Activated CD4-positive, alpha-beta T cell treated with anti-CD3 and anti-CD28 coated beads, Interleukin-2, Interleukin-6, amounts not matched to agents 100 ng/mL and 50 ng/mL, durations not matched to agents 16 hours and 8 hours (primary cell): ENCODE measurements around the gene PIK3CB.
"Not testable (repeated sequence)": the region's sequence is repeated elsewhere in the genome, so short reads cannot be mapped to it uniquely, and the experiment has no call there.

Source experiments
- DNase-seq: peaks from one replicate; pipeline ENCODE4 v3.0.0-alpha.2; 2020

The PIK3CB gene

DNA sequence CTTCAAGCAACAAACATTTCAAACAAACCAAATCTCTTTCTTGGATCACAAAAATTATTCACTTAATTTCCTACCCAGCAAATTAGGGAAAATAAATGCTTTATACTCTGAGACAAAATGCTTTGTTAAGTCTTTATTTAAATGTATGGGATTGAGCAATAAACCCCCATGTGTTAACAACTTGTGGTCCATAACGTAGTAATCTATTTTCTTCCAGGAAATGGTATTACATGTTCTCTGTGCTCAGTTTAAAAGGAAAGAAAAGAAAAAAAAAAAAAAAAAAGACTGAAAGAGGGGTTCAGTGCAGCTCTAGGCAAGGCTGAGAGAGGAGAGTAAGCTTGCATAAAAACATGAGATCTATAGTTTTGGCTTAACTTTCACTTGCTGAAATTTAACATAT lies 102.3 kb downstream of the PIK3CB start:
- DNase-seq: no peak

DNA sequence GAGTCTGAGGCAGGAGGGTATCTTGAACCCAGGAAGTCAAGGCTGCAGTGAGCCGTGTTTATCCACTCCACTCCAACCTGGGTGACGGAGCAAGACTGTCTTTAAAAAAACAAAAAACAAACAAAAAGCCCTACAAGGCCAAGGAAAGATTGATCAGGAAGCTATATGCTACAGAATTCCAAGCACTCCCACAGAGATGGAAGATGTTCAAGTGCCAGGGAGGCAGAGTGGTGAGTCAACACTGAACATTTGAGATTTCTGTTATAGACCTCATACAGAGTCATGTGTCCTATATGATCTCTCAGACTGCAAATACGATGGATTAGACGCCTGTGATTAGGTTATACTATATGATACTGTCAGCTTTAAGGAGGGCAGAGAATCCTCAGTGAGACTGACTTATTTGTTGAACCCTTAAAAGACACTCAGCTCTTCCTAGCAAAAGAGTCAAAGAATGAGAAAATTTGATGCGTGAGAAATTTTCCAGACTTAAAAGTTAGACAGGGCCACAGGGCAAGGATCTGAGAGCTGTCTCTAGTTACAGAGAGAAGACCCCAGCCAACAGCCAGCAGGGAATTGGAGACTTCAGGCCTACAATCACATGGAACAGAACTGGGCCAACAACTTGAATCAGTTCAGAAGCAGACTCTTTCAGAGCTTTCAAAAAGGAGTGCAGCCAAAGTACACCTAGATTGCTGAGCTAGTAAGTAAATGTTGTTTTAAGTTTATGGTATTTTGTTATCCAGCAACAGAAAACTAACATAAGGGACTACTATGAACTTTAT lies 107.6 kb downstream of the PIK3CB start:
- DNase-seq: no peak

DNA sequence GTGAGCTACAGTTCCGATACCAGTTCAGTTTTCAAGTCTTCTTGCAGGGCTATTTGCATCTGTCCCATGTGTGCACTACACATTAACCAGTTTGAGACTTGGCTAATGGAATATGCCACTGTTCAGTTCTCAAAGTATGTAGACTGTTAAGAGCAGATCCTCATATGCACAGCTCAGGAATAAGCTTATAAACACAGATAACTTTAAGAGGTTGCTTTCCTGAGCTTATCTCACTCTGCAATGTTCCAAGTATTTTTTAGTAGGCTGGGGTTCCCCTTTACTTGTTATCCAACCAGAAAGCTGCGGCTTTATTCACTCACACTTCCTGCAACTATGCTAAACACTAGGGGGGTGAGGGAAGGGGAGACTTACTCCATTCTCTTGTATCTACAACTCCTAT lies 108.7 kb downstream of the PIK3CB start:
- not testable (repeated sequence) for DNase-seq

DNA sequence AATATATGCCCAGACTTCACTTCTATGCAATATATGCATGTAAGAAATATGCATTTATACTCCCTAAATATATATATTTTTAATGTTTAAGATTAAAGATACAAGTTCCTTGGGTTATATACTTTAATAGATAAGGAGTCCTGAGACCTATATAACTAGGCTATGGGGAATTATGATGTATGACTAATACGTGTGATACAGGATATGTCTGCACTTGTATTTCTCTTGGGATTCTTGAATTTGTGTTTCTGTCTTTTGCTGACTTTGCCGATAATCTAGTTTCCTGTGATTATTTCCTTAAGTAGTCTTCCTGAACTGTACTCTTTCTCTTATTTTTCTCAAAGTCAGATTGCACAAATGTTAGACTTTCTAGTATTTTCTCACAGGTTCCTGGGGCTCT lies 109.6 kb downstream of the PIK3CB start:
- no peak for DNase-seq

DNA sequence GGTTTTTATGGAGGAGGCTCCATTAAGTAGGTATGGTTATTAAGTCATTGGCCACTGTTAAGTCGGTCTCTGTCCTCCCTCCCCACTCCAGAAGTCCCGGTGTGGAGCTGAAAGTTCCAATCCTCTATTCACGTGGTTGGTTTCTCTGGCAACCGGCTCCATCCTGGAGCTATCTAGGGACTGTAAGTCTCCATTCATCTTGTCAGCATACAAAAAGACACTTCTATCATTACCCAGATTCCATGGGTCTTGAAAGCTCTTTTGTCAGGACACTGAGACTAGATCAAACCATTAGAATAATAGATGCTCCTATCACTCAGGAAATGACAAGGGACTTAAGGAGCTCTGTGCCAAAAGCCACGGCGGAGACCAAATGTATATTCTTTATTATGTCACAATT lies 110.3 kb downstream of the PIK3CB start:
- DNase-seq: no peak

DNA sequence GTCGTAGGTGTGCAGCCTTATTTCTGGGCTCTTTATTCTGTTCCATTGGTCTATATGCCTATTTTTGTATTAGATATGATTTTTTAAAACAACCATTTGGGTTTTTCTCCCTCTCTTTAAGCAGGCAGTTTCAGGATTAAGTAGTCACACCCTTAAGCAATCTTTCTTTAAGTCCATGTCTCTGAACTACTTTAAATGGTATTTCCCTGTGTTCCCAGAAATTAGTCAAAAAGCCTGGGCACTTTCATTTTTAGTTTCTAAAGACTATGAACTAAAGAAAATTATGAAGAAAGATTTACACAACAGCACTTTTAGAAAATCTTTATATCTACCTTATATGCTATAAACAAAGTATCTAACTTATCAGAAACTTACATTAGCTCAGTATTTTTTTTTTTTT lies 115.9 kb downstream of the PIK3CB start:
- DNase-seq: peak; percentile 11

DNA sequence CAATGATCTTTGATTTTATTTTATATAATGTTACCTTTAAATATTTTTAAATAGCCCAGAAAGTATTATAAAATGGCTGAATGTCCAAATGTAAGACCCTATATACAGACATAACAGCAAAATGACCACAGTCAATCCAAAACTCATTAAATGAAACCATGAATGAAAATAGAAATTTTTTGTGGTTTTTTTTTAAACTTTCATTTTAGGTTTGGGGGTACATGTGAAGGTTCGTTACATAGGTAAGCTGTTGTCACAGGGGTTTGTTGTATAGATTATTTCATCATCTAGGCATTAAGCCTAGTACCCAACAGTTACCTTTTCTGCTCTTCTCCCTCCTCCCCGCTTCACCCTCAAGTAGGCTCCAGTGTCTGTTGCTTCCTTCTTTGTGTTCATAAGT lies 117.4 kb downstream of the PIK3CB start:
- DNase-seq: no peak

DNA sequence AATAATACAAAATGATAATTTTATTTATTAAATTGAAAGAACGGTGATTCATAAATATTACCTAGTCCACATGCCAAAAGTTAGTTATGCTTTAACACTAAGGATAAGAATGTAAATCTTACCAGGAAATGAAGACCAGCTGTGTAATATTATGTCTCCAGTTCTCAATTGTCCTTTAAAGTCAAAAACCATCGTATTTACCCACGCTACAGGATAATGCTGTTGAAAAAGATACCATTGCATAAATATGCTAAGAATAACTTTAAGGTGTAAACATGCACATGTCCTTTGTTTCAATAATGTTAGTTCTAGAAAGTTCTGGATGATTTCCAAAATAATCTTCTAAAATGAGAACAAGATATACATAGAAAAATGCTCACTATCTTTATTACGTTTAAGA lies 122.6 kb downstream of the PIK3CB start:
- DNase-seq: no peak

DNA sequence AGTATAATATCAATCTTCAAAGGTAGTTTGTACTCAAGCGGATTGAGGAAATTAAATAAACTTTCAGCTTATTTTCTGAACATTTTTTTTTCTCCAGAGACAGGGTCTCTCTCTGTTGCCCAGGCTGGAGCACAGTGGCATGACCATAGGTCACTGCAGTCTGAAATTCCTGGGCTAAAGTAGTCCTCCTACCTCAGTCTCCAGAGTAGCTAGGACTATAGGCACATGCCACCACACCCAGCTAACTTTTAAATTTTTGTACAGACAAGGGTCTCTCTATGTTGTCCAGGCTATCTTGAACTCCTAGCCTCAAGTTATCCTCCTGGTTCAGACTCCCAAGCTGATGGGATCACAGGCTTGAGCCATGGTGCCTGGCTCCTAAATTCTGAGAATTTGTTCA lies 129.1 kb downstream of the PIK3CB start:
- no peak for DNase-seq

DNA sequence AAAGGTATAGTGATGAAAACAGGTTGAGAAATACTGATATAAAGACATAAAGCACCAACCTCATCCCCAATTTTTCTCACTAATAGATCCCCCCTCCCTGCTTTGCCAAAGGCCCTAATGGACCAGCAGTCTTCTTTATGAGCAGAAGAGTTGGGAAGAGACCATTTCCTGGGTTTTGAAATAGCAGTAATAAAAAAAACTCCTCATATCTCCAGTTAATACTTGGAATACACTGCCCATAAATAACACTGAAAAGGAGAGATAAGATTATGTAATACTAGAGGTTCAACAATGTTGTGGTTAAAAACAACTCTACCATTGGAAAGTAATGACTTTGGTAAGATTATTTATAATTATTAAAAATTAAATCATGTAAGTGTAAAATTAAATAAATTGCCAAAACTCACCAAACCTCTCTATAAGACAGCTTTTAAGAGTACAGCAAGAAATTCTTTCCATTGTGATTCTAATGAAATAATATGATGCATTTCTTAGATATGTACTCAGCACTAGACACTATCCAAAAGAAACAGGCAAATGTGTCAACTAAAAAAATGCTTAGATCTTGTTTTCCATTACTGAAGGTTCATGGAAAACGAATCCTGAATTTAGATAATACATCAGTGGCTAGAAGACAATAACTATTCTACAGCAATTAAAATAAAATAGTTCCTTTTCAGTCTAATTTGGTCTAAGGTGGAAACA lies 137.9 kb downstream of the PIK3CB start:
- DNase-seq: no peak

DNA sequence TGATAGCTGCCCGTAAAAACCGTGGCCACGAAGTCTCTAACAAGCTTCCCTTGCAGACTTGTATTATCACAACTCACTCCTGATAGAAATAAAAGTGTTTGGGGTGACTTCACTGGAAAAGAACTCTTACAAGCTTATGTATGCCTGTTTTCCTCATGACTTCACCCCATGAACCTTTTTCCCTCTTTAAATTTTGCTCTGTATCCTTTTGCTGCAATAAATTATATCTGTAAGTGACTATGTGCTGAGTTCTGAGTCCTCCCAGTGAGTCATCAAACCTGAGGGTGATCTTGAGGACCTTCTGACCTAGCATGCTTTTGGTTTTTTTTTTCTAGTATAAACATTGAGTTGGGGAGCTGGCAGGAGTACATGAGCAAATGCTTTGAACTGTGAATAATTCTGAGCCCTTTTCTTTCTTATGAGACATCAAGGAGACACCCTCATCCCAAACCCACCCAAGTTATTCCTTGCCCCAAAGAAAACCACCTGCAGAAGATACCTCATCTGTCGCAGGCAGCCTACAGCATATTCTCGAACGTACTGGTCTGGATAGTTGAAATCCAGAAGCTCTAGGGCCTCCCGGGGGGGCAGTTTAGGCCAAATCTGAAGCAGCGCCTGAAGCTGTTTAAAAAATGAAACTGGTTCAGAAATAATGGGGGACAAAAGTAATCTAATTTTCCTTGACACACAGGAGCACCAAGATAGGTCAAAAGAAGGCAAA lies 140.3 kb downstream of the PIK3CB start:
- DNase-seq: no peak

DNA sequence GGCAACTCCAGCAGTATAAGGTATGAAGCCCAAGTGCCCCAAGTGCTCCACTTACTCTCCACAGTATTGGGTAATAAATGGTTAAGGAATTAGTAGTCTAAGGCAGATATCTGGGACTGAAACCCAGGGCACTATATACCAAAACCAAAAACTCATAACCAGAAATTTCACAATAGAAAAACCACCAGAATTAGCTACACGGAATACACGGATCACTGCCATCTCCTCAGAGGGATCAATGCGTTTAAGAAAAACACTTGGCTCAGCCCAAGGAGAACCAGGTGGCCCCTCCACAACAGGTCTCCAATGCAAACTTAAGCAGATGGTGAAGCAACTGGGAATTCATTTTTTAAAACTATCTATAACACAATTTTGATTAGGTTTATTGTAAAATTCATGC lies 142.6 kb downstream of the PIK3CB start:
- no peak for DNase-seq

DNA sequence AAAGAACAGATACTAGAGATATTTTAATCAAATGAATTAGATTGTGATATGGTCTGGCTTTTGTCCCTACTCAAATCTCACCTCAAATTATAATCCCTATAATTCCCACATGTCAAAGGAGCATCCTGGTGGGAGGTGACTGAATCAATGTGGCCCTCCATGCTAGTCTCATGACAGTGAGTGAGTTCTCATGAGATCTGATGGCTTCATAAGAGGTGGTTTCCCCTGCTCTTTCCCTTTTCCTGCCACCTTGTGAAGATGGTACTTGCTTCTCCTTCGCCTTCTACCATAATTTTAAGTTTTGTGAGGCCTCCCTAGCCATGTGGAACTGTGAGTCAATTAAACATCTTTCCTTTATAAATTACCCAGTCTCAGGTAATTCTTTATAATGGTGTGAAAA lies 143.4 kb downstream of the PIK3CB start:
- DNase-seq: no peak

DNA sequence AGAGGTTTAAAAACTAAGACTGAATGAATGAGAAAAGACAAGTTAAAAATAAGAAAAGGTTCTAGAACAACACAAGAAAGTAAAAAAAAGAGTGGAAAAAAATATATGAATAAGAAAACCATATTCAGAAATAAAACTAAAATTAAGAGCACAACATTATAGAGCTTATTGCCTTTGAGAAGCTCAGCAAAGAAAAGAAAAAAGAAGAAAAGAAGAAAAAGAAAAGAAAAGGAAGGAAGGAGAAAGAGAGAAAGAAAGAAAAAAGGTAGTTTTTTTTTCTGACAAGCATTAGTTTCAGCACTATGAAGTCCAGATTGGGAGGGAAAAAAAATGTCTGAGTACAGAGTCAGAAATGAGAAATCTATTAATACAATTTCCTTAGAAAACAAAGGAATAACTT lies 144.7 kb downstream of the PIK3CB start:
- DNase-seq: no peak

DNA sequence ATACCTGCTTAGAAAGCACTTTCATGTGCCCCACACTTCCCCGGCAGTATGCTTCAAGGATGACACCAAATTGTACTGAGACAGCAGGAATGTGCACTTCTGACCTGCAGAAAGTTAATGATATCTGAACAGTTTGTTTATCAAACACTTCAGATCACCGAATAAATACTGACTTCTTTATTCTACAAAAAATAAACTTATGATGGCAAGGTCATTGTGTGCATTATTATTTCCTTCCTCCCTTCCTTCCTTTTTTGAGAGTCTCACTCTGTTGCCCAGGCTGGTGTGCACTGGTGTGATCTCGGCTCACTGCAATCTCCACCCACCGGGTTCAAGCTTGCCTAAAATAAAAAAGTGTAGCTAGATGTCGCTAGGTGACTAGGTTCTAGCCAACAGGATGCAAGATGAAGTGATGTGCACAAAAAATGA lies 145.8 kb downstream of the PIK3CB start:
- peak; percentile 11 for DNase-seq

DNA sequence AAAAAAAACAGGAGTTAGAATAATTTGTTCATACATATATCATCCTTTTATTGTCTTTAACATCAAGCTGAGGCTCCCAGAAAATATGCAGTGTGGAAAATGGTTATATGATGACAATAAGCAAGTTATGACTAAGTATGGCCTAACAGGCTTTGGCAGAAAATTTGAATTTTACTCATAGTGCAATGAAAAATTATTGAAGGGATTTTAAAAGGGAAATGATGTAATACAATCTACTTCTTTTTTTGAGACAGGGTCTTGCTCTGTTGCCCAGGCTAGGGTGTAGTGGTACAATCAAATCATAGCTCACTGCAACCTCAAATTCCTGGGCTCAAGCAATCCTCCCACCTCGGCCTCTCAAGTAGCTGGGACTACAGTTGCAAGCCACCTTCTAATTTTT lies 147.5 kb downstream of the PIK3CB start:
- peak; percentile 53 for DNase-seq

DNA sequence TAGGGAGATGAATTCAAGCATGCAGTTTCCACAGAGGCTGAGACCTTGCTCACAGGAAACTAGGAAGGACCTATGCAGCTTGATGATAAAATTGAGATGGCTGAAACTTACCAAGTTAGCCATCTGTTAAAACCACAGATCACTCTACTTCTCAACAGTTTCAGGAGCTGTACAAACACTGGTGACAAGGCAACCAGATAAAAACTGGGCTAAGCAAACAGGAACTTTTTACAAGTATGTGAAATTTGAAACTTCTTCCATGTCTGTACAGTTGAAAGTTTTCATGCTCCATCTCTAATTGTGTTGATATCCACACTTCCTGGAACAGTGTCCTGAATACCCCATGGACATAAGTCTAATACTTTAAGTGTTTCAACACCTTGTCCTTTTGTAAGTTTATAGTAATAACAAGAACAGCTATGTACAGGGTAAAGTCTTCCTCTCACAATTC lies 147.9 kb downstream of the PIK3CB start:
- peak; percentile 66 for DNase-seq

DNA sequence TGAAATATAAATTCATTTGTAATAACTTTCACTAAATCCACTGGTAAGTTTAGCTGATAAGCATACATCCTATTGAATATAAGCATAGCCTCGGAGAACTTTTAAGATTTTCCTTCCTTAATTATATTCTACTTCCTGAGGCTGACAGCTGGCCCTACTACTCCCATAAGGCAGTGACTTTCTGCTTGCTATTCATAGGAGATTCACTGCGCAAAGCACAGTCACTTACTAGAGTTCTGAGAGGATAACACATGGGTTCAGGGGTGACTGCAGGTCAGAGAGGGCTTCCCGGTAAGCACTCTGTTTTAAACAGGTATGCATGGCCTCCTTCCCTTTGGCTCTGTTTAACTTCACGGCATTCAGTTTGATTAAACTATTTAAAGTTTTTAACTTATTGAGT lies 150.3 kb downstream of the PIK3CB start:
- DNase-seq: no peak

DNA sequence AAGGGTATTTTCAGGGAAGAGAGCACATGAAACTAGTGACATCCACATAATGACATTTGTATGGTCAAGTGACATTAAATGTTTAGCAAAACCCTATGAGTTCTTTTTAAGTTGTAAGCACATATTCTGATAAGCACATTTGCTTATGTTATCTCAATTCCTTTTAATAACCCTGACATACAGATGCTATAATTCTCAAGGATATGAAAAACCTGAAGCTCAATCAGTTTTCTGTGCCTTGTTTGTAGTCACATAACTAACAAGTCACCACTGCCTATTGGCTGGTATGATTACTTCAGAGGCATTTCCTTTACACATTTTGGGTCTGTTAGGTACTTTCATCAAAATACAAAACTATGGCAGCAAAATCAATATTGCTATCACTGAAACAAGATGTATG lies 152.1 kb downstream of the PIK3CB start:
- no peak for DNase-seq

DNA sequence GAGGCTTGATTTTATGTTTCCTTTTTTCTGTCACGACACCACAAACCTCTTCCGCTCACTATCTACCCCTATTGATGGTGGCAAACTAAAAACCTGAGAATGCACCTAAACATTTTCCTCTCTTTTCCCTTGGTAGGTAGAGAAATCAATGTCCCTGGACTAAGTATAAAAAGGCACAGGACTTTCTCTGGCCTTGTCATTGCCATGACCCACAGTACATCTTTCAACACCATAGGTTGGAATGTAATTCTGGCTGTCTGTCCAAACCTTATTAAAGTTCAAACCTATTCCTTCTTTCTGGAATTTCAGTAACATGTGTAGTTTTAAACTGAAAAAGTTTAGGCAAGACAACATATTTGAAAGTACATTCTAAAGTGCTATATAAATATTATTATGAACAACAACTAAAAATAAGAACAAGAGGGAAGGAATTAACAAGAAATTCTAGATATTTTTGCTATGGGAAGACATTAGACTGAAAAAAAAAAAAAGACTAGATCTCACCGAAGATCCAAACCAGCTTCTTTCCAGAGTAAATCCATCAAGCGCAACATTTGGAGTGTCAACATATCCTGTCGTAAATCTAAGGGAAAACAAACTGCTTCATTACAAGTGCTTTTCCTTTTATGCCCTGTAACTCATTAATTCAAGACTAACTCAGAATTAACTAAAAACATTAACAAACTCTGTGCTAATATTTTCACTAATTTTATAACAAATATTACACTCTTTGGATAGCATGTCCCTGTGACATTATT lies 153.1 kb downstream of the PIK3CB start:
- no peak for DNase-seq

DNA sequence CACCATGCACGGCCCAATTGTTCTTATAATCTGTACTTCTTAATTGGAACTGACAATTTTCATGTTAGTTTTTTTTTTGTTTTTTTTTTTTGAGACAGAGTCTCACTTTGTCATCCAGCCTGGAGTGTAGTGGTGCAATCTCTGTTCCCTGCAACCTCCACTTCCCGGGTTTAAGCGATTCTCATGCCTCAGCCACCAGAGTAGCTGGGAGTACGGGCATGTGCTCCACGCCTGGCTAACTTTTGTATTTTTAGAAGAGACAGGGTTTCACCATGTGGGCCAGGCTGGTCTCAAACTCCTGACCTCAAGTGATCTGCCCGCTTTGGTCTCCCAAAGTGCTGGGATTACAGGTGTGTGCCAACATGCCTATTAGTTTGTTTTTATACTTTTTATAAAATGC lies 153.8 kb downstream of the PIK3CB start:
- not testable (repeated sequence) for DNase-seq

DNA sequence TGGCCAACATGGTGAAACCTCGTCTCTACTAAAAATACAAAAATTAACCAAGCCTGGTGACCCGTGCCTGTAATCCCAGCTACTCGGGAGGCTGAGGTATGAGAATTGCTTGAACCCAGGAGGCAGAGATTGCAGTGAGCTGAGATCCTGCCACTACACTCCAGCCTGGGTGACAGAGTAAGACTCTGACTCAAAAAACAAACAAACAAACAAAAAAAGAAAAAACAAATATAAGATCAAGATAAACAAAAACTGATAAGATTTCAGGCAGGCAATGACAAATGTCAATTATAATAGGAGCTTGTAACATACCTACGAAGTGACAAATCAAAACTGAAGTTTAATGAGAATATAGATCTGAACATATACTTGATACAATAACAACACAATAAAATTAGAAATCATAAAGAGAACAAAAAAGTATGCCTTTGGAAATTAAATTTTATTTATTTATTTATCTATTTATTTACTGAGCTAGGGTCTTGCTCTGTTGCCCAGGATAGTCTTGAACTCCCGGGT lies 155.8 kb downstream of the PIK3CB start:
- DNase-seq: no peak

DNA sequence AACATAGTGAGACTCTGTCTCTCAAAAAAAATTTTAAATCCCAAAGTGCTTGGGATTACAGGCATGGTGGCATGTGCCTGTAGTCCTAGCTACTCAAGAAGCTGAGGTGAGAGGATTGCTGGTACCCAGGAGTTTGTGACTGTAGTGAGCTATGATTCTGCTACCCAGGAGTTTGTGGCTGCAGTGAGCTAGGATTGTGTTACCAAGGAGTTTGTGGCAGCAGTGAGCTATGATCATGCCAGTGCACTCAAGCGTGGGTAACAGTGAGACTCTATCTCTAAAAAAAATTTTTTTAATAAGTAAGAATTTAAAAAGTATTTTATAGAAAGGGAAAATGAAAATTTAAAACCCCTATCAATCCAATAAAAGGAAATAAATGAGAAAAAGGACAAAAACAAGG lies 156.6 kb downstream of the PIK3CB start:
- no peak for DNase-seq
